Mucosa of stomach (tissue), 1 donor: ENCODE measurements around the gene RFX5.
A peak's percentile ranks its signal among the peaks of the same experiment; 100 is the strongest.
"Not testable (repeated sequence)": the region's sequence is repeated elsewhere in the genome, so short reads cannot be mapped to it uniquely, and the experiment has no call there.

Source experiments
- H3K27me3 ChIP-seq: one replicate; pipeline ENCODE4 v1.7.0; 2013; ENCODE audit warnings: mild to moderate bottlenecking, low read length; ENCODE audit not compliant: control insufficient read depth, insufficient read depth
- H3K36me3 ChIP-seq: one replicate; pipeline ENCODE4 v1.7.0; 2013; ENCODE audit warnings: low read length; ENCODE audit not compliant: control insufficient read depth, insufficient read depth
- H3K4me1 ChIP-seq: one replicate; pipeline ENCODE4 v1.7.0; 2013; ENCODE audit warnings: mild to moderate bottlenecking, low read length; ENCODE audit not compliant: control insufficient read depth, insufficient read depth
- H3K4me3 ChIP-seq: one replicate; pipeline ENCODE4 v1.7.0; 2013; ENCODE audit warnings: low read length
- H3K9ac ChIP-seq: one replicate; pipeline ENCODE4 v1.7.0; 2013; ENCODE audit warnings: mild to moderate bottlenecking, low read length, moderate library complexity
- H3K9me3 ChIP-seq: one replicate; pipeline ENCODE4 v1.7.0; 2013; ENCODE audit warnings: mild to moderate bottlenecking, low read length, moderate library complexity; ENCODE audit not compliant: control insufficient read depth
- donor health status: Pancreatic carcinoma.

The RFX5 gene

GRCh38 chr1:151346769-151347522 lies at the start of gene RFX5:
RFX5 (minus strand) TSS chr1:151347252; CDS start chr1:151346320, 932 bp downstream.
- Histone ChIP-seq H3K27me3 (no peaks in the 10 kb centered on the region), H3K9ac (peak within 1 kb of the TSS; percentile 86), H3K4me1 (peaks cover 14% of the 10 kb centered on the region), H3K9me3 (no peaks in the 10 kb centered on the region), H3K4me3 (peak within 1 kb of the TSS; percentile 65), H3K36me3 (no peaks in the 10 kb centered on the region)

- not testable (repeated sequence) for H3K27me3 ChIP-seq, H3K9me3 ChIP-seq, H3K36me3 ChIP-seq, H3K9ac ChIP-seq, H3K4me3 ChIP-seq
- H3K4me1 ChIP-seq: peaks cover 12% of the 10 kb centered on the region
Measured at GRCh38 chr1:151396265-151396664, 49.2 kb upstream of the RFX5 start.

GRCh38 chr1:151393583-151393982 lies 46.5 kb upstream of the RFX5 start:
- Histone ChIP-seq H3K9me3 (no peaks in the 10 kb centered on the region), H3K4me3 (no peak overlapping the region), H3K27me3 (no peaks in the 10 kb centered on the region), H3K9ac (no peak overlapping the region), H3K4me1 (peaks cover 4% of the 10 kb centered on the region), H3K36me3 (no peaks in the 10 kb centered on the region)

- peaks cover 4% of the 10 kb centered on the region for H3K4me1 ChIP-seq
- no peaks in the 10 kb centered on the region for H3K36me3 ChIP-seq
- H3K9ac ChIP-seq: no peak overlapping the region
- H3K9me3 ChIP-seq: no peaks in the 10 kb centered on the region
- no peak overlapping the region for H3K4me3 ChIP-seq
- H3K27me3 ChIP-seq: no peaks in the 10 kb centered on the region
Measured at GRCh38 chr1:151391079-151391563, 44.1 kb upstream of the RFX5 start.

GRCh38 chr1:151390221-151391078 lies 43.4 kb upstream of the RFX5 start:
- not testable (repeated sequence) for H3K9me3 ChIP-seq, H3K9ac ChIP-seq, H3K36me3 ChIP-seq, H3K4me3 ChIP-seq, H3K27me3 ChIP-seq, H3K4me1 ChIP-seq

GRCh38 chr1:151386002-151386401 lies 39.0 kb upstream of the RFX5 start:
- no peaks in the 10 kb centered on the region for H3K27me3 ChIP-seq
- no peaks in the 10 kb centered on the region for H3K36me3 ChIP-seq
- no peaks in the 10 kb centered on the region for H3K9me3 ChIP-seq

GRCh38 chr1:151384584-151384983 lies 37.5 kb upstream of the RFX5 start:
- H3K4me1 ChIP-seq: no peaks in the 10 kb centered on the region
- no peaks in the 10 kb centered on the region for H3K27me3 ChIP-seq
- no peak overlapping the region for H3K4me3 ChIP-seq
- H3K9me3 ChIP-seq: no peaks in the 10 kb centered on the region
- no peak overlapping the region for H3K9ac ChIP-seq
- H3K36me3 ChIP-seq: no peaks in the 10 kb centered on the region

More at GRCh38 chr1:151386002-151386401, 39.0 kb upstream of the RFX5 start:
- Histone ChIP-seq H3K4me1 (peaks cover 2% of the 10 kb centered on the region), H3K4me3 (no peak overlapping the region), H3K9ac (no peak overlapping the region)

- peaks cover 17% of the 10 kb centered on the region for H3K4me1 ChIP-seq
- H3K27me3 ChIP-seq: no peaks in the 10 kb centered on the region
- no peak overlapping the region for H3K9ac ChIP-seq
- no peaks in the 10 kb centered on the region for H3K9me3 ChIP-seq
- no peak overlapping the region for H3K4me3 ChIP-seq
- no peaks in the 10 kb centered on the region for H3K36me3 ChIP-seq
Measured at GRCh38 chr1:151377150-151377884, 30.3 kb upstream of the RFX5 start.

- no peaks in the 10 kb centered on the region for H3K27me3 ChIP-seq
- peaks cover 4% of the 10 kb centered on the region for H3K36me3 ChIP-seq
- H3K9me3 ChIP-seq: no peaks in the 10 kb centered on the region
- H3K4me1 ChIP-seq: peaks cover 50% of the 10 kb centered on the region
- no peak overlapping the region for H3K9ac ChIP-seq
- no peak overlapping the region for H3K4me3 ChIP-seq
Measured at GRCh38 chr1:151373196-151373595, 26.1 kb upstream of the RFX5 start.

- Histone ChIP-seq H3K27me3 (no peaks in the 10 kb centered on the region), H3K4me3 (peak within 1 kb of the TSS; percentile 98), H3K36me3 (peaks cover 6% of the 10 kb centered on the region), H3K4me1 (peaks cover 53% of the 10 kb centered on the region), H3K9me3 (no peaks in the 10 kb centered on the region), H3K9ac (peak within 1 kb of the TSS; percentile 68)
Measured at GRCh38 chr1:151372058-151372934, 25.2 kb upstream of the RFX5 start, which contains the start of gene SELENBP1. SELENBP1 (minus strand) TSS chr1:151372705; CDS start chr1:151372641, 64 bp downstream.
